HG03521 (cell line): ENCODE measurements around the gene HIPK4.
"Not testable (repeated sequence)": the region's sequence is repeated elsewhere in the genome, so short reads cannot be mapped to it uniquely, and the experiment has no call there.

Experiments
- ATAC-seq: cut with Tn5 transposase; IDR thresholded peaks from one replicate; pipeline ENCODE4 v1.9.1; 2021; ENCODE audit warnings: mild to moderate bottlenecking, moderate library complexity; ENCODE audit not compliant: unreplicated experiment

The HIPK4 gene

DNA sequence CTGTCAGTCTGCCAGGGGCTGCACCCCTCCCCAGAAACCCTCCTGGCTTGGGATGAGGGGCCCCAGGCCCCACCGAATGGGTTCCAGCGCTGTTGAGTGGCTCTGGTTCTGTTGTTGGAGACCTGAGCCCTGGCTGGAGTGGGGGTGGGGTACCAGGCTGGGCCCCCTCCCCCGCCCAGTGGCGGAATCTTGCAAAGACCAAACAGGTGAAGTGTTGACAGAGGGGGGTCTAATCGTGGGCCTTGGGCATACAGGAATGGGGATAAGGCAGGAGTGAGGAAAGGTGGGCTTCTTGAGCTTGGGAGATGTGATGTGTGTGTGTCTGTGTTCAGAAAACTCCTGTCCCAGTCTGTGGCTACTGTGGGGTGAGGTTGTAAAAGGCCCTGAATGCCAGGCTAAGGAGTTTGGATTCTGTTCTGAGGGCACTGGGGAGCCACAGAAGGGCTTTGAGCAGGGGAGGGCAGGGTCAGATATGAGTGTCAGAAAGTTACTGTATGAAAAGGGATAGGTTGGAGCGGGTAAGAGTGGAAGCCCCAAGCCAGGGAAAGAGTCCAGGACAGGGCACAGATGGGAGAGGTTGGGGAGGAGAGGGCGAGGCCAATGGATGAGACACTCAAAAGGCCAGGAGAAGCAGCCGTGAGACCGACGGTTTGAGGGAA lies at the start of gene HIPK4:
Gene HIPK4 (minus strand): TSS at position 98 of the 659 bp plus-strand sequence. CDS start 279 bp downstream, outside the sequence.
- ATAC-seq = no peak

DNA sequence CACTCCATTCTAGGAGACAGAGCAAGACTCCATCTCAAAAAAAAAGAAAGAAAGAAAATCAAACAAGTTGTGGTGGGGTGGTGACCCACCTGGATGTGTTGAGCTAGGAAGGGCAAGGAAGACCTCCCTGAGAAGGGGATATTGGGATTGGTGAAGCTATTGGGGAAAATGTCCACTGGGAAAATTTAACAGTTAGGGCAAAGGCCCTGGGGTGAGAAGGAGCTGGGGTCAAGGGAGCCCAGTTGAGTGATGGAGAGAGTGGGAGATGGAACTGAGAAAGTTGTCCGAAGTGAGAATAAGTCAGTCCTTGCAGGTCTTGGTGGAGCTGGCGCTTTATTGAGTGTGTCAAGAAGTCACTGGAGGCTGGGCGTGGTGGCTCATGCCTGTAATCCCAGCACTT lies 48.3 kb upstream of the HIPK4 start:
- no peak for ATAC-seq

DNA sequence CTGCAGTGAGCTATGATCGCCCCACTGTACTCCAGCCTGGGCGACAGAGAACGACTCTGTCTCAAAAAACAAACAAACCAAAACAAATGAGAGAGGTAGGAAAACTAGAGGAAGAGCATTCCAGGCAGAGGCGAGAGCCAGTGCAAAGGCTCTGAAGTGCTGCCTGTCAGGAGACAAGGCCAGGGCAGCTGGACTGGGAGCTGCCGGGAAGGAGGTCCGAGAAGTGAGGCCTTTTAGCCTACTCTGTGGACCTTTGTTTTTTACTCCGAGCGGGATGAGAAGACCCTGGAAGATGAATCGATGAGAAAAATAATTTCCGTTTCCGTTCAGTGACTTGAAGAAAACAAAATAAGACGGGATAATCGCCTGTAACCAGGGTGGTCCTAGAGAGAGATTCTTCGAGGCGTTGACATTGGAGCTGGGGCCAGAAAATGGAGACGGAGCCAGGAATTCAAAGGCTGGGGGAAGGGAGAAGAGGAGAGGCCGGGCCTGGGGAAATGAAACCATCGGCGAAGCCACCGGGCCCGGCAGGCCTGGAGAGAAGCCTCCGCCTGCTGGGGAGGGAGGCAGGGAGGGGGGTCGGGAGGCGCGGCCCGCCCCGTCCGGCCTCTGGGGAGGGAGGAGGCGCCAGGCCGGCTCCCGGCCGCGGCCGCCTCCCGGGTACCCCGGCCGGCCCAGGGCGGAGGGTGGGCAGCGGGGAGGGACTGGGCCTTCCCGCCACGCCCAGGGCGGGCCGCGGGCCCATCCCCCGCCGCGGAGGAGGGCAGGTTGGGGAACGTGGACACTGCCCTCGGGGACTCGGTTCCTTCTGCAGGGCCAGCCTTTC lies 43.6 kb upstream of the HIPK4 start:
- peak; percentile 60 for ATAC-seq

DNA sequence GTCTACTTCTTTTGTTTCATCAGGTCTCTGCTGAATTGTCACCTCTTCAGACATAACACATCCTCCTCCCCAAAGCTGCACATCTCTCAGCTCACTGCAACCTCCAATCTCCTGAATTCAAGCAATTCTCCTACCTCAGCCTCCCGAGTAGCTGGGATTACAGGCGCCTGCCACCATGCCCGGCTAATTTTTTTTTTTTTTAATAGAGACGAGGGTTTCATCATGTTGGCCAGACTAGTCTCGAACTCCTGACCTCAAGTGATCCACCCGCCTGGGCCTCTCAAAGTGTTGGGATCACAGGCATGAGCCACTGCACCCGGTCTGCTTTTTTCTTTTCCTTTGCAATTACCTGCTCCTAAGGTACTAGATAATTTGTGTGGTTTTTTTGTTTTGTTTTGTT lies 42.8 kb upstream of the HIPK4 start:
- not testable (repeated sequence) for ATAC-seq

GRCh38 chr19:40431698-40432097 lies 41.7 kb upstream of the HIPK4 start:
- ATAC-seq = no peak

DNA sequence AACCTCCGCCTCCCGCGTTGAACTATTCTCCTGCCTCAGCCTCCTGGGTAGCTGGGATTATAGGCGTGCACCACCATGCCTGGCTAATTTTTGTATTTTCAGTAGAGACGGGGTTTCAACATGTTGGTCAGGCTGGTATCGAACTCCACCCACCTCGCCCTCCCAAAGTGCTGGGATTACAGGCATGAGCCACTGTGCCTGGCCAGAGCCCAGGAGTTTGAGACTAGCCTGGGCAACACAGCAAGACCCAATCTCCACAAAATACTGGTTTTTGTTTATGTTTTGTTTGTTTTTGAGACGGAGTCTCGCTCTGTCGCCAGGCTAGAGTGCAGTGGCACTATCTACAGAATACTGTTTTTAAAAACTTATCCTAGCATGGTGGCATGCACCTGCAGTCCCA lies 40.3 kb upstream of the HIPK4 start:
- not testable (repeated sequence) for ATAC-seq

- not testable (repeated sequence) for ATAC-seq
Measured at GRCh38 chr19:40428197-40428596, 38.2 kb upstream of the HIPK4 start.

DNA sequence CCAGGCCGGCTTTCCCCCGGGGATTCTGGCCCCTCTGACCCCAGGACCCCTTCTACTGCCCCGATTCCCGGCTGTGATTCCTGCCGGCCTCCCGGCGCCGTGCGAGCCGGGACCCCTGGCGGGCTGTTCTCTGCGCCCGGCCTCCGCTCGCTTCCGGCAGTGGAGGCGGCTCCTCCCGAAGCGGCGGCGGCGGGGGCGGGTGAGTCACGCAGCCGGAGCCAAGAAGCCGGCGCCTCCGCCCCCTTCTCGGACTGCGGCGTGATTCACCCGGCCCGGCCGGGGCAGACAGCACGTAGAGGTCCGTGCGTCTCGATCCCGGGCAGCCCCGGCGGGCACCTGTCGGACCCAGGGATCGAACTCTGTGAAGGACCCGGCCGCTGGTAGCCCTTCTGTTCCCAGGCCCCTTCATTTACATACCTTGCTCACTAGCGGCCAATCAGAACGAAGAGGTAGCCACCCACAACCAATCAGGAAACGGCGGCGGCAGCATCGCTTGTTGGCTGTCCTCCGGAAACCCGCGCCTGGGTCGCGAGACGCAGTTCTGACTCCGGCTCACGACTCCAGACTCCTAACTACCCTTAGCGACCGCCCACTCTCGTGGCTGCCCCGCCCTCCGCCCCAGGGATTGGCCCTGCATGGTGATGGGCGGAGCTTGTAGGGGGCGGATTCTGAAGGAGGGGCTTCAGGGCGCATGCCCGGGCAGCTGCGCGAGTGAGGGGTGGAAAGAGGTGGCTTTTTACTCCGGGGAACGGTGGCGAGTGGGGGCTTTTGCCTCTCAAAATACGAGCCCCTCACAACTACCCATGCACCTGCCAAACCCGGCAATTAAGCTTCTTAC lies 35.7 kb upstream of the HIPK4 start, which contains the start of gene SERTAD1:
Gene SERTAD1 (minus strand): TSS at position 543 of the 838 bp plus-strand sequence. CDS start 2,446 bp downstream, outside the sequence.
- peak; percentile 80 for ATAC-seq

DNA sequence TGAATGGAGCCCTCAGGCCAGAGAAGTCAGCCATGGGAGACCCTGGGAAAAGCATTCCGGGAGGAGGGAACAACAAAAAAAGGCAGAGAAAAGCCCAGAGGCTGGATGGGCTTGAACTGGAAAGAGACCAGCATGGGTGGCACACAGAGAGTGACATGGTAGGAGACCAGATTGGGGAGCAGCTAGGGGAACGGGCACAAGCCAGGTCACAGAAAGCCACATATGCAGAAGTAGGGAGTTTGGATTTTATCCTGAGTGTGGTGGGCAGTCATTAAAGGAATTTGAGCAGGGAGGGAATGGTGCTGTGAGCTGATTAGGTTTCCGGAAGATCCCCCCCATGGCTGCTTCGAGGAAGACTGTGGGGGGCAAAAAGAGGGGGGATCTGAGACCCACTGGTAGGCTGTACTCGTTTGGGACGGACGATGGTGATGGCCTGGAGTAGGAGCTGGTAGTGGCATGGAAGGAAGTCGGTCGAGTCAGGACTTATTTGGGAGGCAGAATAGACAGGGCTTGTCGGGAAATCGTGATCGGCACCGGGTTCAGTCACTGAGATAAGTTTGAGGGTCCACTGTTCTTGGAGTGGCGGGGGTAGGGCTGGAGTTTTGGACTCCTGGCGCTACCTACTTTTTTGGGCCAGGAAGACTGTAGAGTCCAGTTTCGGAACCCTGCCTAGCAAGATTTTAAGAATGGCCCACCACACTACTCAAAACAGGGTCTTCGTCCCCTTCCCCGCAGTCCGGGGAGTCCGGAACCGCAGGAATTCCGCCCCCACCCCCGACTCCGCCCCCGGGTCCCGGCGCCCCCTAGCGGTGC lies 34.9 kb upstream of the HIPK4 start:
- ATAC-seq = no peak

GRCh38 chr19:40423938-40424337 lies 34.0 kb upstream of the HIPK4 start:
- no peak for ATAC-seq

DNA sequence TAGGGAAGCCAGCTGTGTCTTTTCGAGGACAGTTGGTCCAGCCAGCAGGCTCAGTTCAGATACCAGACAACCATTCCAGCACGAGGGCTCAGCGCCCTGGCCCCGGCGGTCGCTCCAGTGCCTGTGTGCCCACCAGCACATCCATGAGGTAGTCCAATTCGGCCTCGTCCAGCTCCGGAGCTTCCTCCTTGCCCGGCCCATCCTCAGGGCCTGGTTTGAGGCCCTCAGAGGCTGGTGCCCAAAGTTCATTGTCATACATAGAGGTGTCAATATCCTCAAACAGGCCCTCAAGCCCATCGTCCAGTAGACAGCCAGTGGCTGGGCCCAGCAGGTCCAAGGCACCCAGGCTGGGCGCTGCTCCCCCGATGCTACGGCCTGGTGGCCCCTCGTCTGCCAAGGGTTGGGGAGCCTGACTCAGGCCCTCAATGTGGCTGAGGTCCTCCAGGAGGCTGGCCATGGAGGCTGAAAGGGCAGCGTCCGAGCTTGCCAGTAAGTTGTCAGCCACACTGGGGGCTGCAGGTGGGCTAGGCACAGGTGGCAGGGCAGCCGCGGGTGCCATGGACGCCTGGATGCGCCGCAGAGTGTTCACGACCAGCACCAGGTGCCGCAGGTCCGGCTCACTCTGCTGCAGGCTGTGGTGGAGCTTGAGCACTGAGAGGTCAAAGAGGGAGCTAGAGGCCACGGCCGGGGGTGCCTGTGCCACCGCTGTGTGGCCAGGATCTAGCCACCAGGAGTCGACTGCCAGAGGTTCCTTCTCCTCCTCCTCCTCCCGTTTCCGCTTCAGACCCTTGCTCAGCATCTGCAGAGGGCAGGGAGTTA lies 33.0 kb upstream of the HIPK4 start:
- ATAC-seq = no peak

DNA sequence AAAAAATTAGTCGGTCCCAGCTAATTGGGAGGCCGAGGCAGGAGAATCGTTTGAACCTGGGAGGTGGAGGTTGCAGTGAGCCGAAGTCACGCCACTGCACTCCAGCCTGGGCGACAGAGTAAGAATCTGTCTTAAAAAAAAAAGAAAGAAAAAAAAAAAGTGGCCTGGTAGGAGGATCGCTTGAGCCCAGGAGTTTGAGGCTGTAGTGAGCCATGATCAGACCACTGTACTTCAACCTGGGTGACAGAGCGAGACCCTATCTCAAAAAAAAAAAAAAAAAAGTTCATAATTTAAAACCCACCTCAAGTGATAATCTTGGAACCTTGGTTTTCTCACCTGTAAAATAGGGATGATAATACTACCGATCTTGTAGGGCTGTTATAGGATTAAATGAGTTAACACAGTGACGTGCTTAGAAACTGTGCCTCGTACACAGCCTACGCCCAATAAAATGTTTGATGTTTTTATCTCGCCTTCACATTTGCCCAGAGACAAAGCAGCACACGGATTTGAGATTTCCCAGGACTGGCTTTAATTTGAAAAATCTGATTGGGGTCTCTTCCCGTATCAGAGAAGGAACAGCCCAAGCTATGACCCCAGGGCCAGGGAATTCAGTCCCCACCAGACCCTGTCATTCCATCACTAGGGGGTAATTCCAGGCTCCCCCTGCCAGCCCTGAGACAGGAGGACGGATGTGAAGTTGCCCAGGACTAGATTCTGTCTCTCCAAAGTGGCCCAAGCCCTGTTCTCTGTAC lies 32.2 kb upstream of the HIPK4 start:
- no peak for ATAC-seq

GRCh38 chr19:40420766-40421765 lies 31.1 kb upstream of the HIPK4 start:
- ATAC-seq = peak; percentile 33

DNA sequence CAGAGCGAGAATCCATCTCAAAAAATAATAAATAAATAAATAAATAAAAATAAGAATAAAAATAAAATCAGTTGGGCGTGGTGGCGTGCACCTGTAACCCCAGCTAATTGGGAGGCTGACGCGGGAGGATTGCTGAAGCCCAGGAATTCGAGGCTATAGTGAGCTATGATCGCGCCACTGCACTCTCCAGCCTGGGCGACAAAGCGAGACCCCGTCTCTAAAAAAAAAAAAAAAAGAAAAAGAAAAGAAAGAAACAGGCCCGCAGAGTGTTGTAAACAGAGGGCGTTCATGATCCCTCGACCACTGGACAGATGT lies 30.4 kb upstream of the HIPK4 start:
- ATAC-seq = no peak

- ATAC-seq = no peak
Measured at GRCh38 chr19:40419780-40420179, 29.8 kb upstream of the HIPK4 start.

DNA sequence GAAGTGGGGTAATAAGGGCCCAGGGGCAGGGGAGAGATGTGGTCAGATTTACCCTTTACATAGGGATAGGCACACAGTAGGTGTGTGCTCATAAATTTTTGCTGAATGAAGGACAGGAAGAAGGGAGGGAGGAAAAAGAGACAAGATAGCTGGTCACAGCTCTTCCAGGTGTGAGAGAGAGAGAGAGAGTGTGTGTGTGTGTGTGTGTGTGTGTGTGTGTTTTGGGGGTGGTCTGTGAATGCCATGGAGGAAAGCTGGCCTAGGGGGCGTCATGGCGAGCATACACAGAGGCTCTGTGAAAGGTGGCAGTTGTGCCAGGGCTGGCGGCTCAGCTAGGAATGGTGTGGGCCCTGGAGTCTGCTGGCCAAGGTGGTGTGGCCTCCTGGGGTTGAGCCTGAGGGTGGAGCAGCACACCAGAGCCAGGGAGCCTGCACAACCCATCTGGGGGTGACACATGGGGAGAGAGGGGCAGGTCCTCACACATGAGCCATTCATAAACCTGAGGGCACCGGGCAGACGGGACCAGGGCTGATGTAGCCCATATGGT lies 29.2 kb upstream of the HIPK4 start:
- ATAC-seq = no peak

GRCh38 chr19:40418040-40418439 lies 28.1 kb upstream of the HIPK4 start:
- no peak for ATAC-seq

- ATAC-seq = no peak
Measured at GRCh38 chr19:40417643-40417981, 27.6 kb upstream of the HIPK4 start.
